Left lung (tissue), 10 donors: ENCODE measurements around the gene GSTK1. TPM values are rescaled to one million over a fixed set of nuclear protein-coding genes. Genes with fewer than 3 reads are reported as not detected.

Experiments used
- ATAC-seq: fragments of 200-7000 bp; cut with Tn5 transposase; one replicate; pipeline ENCODE4 v1.9.1; 2020; ENCODE audit warnings: moderate library complexity
- DNase-seq, 4 donors: peaks; one replicate each; pipeline ENCODE4 v3.0.0-alpha.2; 2013 to 2020
- H3K27ac ChIP-seq, 2 donors: fragments of 200-600 bp; sonication (generic) in 1 of 2; one replicate each; pipeline versions ENCODE4 v1.5.0 to v1.8.0; 2020 to 2021
- H3K27me3 ChIP-seq, 2 donors: fragments of 200-600 bp; sonication (generic) in 1 of 2; one replicate each; pipeline versions ENCODE4 v1.5.0 to v1.8.0; 2020 to 2021
- H3K36me3 ChIP-seq, 2 donors: fragments of 200-600 bp; sonication (generic) in 1 of 2; one replicate each; pipeline versions ENCODE4 v1.5.0 to v1.8.0; 2020 to 2021
- H3K4me1 ChIP-seq, 2 donors: fragments of 200-600 bp; one replicate each; pipeline ENCODE4 v1.8.0; 2021
- H3K4me3 ChIP-seq, 2 donors: fragments of 200-600 bp; sonication (generic) in 1 of 2; one replicate each; pipeline versions ENCODE4 v1.5.0 to v1.8.0; 2020 to 2021; ENCODE audit warnings: mild to moderate bottlenecking in 1 of 2
- H3K9me3 ChIP-seq, 2 donors: fragments of 200-600 bp; sonication (generic) in 1 of 2; one replicate each; pipeline versions ENCODE4 v1.5.0 to v1.8.0; 2020 to 2021
- intact Hi-C, 2 donors: fragments of 100-400 bp; cut with DNase I; formaldehyde crosslinking; loops; one replicate each; pipeline versions ENCODE4 v1.11.2 to v1.14.2; 2022
- polyA plus RNA-seq, 6 donors: library from polyadenylated mRNA; unstranded; fragments of 120-200 nt; gene quantifications; one replicate each; pipeline ENCODE4 v1.2.1, GENCODE V29; 2013; ENCODE audit not compliant: insufficient read length in 6 of 6
- total RNA-seq, 2 donors: library from RNA; stranded (reverse); fragmentation: NEBNext Ultra II Directional; extraction: Animal tissue kit (Norgen Biotek cat#: 25700); gene quantifications; one replicate each; pipeline ENCODE4 v1.2.1, GENCODE V29; 2021
- TF ChIP-seq, protein P1 (sequence below), 2 donors: fragments of 200-600 bp; sonication (generic) in 1 of 2; IDR thresholded peaks; one replicate each; pipeline versions ENCODE4 v1.5.0 to v1.8.0; 2021; ENCODE audit warnings: antibody characterized with exemption in 2 of 2
- donor health status: DM: no; HTN: yes; CAD: no.
- donor health status: DM: no; HTN: no; CAD: no.

Gene GSTK1
- total and polyA plus RNA-seq, 8 donors, result 109 to 151 (median 122) TPM

DNA sequence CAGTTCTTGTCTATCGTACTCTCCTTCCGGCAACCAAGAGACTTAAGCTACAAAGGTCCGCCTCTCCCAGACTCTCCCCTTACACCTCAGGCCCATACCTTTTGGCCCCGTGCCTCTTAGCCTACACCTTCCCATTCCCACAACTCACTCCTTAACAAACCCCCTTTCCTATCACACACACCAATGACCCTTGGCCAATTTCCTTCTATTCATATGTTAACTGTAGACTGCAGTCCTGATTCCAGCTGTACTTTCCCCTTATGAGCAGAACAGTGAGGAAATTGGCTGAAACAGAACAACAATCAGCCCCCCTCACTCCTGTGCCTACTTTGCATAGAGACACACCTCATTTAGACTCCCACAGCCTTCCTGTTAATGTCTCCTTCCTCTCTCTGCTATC lies 20.1 kb downstream of the GSTK1 start:
- no peak for DNase-seq
- Histone ChIP-seq H3K9me3 (no peaks in the 10 kb centered on the region), H3K4me3 (no peak overlapping the region), H3K27me3 (no peaks in the 10 kb centered on the region), H3K36me3 (no peaks in the 10 kb centered on the region), H3K4me1 (peaks cover 14 to 16% of the 10 kb centered on the region in 2 donors), H3K27ac (no peak overlapping the region)
- ATAC-seq, result no peak
- intact Hi-C loops, result no loop called here
- TF ChIP-seq, protein P1, sequence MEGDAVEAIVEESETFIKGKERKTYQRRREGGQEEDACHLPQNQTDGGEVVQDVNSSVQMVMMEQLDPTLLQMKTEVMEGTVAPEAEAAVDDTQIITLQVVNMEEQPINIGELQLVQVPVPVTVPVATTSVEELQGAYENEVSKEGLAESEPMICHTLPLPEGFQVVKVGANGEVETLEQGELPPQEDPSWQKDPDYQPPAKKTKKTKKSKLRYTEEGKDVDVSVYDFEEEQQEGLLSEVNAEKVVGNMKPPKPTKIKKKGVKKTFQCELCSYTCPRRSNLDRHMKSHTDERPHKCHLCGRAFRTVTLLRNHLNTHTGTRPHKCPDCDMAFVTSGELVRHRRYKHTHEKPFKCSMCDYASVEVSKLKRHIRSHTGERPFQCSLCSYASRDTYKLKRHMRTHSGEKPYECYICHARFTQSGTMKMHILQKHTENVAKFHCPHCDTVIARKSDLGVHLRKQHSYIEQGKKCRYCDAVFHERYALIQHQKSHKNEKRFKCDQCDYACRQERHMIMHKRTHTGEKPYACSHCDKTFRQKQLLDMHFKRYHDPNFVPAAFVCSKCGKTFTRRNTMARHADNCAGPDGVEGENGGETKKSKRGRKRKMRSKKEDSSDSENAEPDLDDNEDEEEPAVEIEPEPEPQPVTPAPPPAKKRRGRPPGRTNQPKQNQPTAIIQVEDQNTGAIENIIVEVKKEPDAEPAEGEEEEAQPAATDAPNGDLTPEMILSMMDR (IDR thresholded peaks at IDR 0.05), result no peak

DNA sequence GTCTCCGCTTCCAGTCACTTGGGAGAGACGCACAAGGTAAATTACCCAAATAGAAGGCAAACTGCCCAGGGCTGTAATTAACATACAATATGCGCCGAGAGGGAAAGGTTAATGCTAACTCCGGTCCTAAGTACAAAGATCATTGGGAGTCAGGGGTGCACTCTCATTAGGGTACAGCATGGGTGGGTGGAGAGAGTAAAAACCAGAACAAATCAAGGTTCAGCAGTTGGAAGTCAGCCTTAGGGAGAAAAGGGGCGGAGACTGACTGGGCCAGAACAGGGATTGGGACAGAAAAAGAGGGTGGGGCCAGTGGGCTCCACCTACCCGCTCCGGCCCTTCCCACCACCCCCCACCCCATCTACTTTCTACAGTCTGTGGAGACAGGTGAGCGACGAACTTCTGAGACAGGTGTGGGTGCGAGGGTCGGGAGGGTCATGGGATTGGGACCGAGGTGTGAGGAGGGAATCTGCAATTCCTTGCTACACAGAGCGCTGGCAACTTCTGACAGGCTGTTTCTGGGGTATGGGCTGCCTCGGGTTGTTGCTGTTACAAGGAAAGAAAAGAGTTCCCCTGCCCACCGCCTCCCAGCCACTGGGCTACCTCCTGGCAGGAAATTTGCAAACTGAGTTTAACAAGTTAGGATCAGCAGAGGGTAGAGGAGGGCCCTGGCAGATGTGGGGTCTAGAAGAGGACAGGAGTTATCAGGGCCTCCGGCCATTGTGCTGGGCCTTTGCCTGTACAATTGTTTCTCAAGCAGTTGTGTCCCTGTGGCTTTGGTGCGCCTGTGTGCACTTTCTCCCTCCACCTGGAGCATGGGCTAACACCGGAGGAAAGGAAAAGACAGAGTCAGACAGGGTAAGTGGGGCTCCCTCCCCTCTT lies 21.6 kb downstream of the GSTK1 start, which contains the start of gene TMEM139:
TMEM139 (plus strand) TSS at position 368 of the 879 bp plus-strand sequence. CDS start 1,000 bp downstream, outside the sequence.
- peak in 2 of 4 donors; percentile 46 to 63 for DNase-seq
- intact Hi-C loops, result no loop called here
- peak within 1 kb of the TSS in 1 of 2 donors; percentile 31 for H3K27ac ChIP-seq
- TF ChIP-seq, protein P1 (IDR thresholded peaks at IDR 0.05), result no peak
- H3K4me3 ChIP-seq, result peak within 1 kb of the TSS; percentile 22 to 33
- peak; percentile 77 for ATAC-seq
- no peaks in the 10 kb centered on the region for H3K36me3 ChIP-seq
- H3K27me3 ChIP-seq, result no peaks in the 10 kb centered on the region
- H3K4me1 ChIP-seq, result peaks cover 15% of the 10 kb centered on the region in 2 donors
- H3K9me3 ChIP-seq, result no peaks in the 10 kb centered on the region

DNA sequence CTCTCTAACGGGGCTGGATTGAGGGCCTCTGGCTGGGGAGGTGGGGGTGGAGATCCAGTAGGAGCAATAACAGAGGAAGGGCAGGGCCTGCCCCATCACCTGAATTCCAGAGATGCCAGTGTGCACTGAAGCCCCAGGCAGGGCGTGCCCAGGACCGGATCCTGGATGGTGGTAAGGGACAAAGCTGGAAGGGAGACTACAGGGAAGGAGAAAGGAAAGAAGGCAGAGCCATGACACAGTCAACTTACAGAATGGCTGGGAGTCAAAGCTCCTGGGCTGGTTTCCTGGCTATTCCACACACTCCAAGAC lies 22.2 kb downstream of the GSTK1 start:
- Histone ChIP-seq H3K27me3 (no peaks in the 10 kb centered on the region), H3K36me3 (no peaks in the 10 kb centered on the region), H3K4me3 (peak overlapping the region; percentile 22 to 33), H3K27ac (peak overlapping the region in 1 of 2 donors; percentile 31), H3K9me3 (no peaks in the 10 kb centered on the region), H3K4me1 (peaks cover 15 to 19% of the 10 kb centered on the region in 2 donors)
- intact Hi-C loops, result no loop called here
- DNase-seq, result peak in 1 of 4 donors; percentile 85
- peak; percentile 62 for ATAC-seq
- TF ChIP-seq, protein P1 (IDR thresholded peaks at IDR 0.05), result no peak

DNA sequence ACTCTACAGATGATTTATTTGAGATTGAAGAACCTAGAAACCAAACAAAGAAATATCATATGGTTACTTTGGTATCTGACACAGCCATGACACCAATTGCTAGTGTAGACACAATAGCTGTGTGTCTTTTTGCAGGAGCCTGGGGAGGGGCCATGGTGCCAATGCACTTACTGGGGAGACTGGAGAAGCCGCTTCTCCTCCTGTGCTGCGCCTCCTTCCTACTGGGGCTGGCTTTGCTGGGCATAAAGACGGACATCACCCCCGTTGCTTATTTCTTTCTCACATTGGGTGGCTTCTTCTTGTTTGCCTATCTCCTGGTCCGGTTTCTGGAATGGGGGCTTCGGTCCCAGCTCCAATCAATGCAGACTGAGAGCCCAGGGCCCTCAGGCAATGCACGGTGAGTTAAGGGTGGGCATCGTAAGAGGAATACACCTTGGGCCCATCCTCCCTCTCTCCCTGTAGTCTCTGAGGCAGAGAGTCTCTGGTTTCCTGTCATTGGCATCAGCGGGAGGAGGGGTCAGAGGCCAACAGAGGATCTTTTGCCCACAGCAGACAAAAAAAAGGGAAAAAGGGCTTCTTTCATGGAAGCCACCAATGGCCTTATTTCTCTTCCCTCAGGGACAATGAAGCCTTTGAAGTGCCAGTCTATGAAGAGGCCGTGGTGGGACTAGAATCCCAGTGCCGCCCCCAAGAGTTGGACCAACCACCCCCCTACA lies 22.7 kb downstream of the GSTK1 start:
- H3K4me1 ChIP-seq, result peaks cover 20 to 23% of the 10 kb centered on the region in 2 donors
- H3K4me3 ChIP-seq, result peak overlapping the region; percentile 22 to 33
- no peaks in the 10 kb centered on the region for H3K36me3 ChIP-seq
- no peaks in the 10 kb centered on the region for H3K9me3 ChIP-seq
- no peaks in the 10 kb centered on the region for H3K27me3 ChIP-seq
- TF ChIP-seq, protein P1 (IDR thresholded peaks at IDR 0.05), result no peak
- ATAC-seq, result no peak
- no peak for DNase-seq
- no peak overlapping the region for H3K27ac ChIP-seq
- intact Hi-C loops, result no loop called here

DNA sequence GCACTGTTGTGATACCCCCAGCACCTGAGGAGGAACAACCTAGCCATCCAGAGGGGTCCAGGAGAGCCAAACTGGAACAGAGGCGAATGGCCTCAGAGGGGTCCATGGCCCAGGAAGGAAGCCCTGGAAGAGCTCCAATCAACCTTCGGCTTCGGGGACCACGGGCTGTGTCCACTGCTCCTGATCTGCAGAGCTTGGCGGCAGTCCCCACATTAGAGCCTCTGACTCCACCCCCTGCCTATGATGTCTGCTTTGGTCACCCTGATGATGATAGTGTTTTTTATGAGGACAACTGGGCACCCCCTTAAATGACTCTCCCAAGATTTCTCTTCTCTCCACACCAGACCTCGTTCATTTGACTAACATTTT lies 23.3 kb downstream of the GSTK1 start:
- TF ChIP-seq, protein P1 (IDR thresholded peaks at IDR 0.05), result no peak
- H3K27me3 ChIP-seq, result no peaks in the 10 kb centered on the region
- H3K4me1 ChIP-seq, result peaks cover 23 to 26% of the 10 kb centered on the region in 2 donors
- H3K36me3 ChIP-seq, result no peaks in the 10 kb centered on the region
- no peaks in the 10 kb centered on the region for H3K9me3 ChIP-seq
- DNase-seq, result no peak
- H3K27ac ChIP-seq, result no peak overlapping the region
- ATAC-seq, result no peak
- intact Hi-C loops, result no loop called here
- no peak overlapping the region for H3K4me3 ChIP-seq
